HEK293 (cell line): ENCODE data around the gene MEGF6.

Experiments used
- CTCF ChIA-PET: fragments of 350-600 bp; formaldehyde crosslinking; extraction: SDS; loops from one replicate; lab custom pipeline; 2021; ENCODE audit warnings: antibody characterized with exemption; lab: Yijun Ruan, JAX
- POLR2A ChIA-PET: fragments of 300-600 bp; formaldehyde crosslinking; extraction: SDS; loops from one replicate; lab custom pipeline; 2020; ENCODE audit warnings: antibody characterized with exemption, inconsistent platforms; lab: Yijun Ruan, JAX
- H3K27ac ChIP-seq: fragments of 200-500 bp; sonication (Bioruptor generic); 2 replicates; pipeline ENCODE4 v1.5.1; 2014; ENCODE audit warnings: low read depth, low read length, control low read depth, inconsistent platforms; ENCODE audit errors: extremely low read depth
- H3K36me3 ChIP-seq, 2 experiments: fragments of 200-500 bp in 1 of 2; sonication (Bioruptor generic) in 1 of 2; 1 replicate in 1 of 2; 2 replicates in 1 of 2; pipeline ENCODE4 v1.5.1; 2014 to 2017; ENCODE audit warnings: inconsistent platforms in 2 of 2, low read length in 2 of 2; ENCODE audit not compliant: control insufficient read depth in 2 of 2, insufficient read depth in 1 of 2
- H3K4me1 ChIP-seq: fragments of 200-500 bp; sonication (Bioruptor generic); 2 replicates; pipeline ENCODE4 v1.5.1; 2014; ENCODE audit warnings: mild to moderate bottlenecking, low read length, inconsistent platforms; ENCODE audit not compliant: control insufficient read depth, insufficient read depth
- H3K4me3 ChIP-seq: 2 replicates; pipeline ENCODE4 v1.5.1; 2011; ENCODE audit warnings: low read depth, mild to moderate bottlenecking, control low read depth, low read length, moderate library complexity
- H3K9me3 ChIP-seq: fragments of 200-500 bp; sonication (Bioruptor generic); 2 replicates; pipeline ENCODE4 v1.5.1; 2014; ENCODE audit warnings: low read depth, low read length, inconsistent platforms; ENCODE audit not compliant: control insufficient read depth, insufficient read depth
- BCL6B ChIP-seq: fragments of 450-650 bp; formaldehyde crosslinking; IDR thresholded peaks from 2 replicates; pipeline ENCODE4 v1.5.1; 2017; ENCODE audit warnings: missing biosample characterization, missing genetic modification characterization
- EGR2 ChIP-seq: fragments of 450-650 bp; formaldehyde crosslinking; IDR thresholded peaks from 2 replicates; pipeline ENCODE4 v1.5.1; 2016; ENCODE audit warnings: low read depth, missing biosample characterization, missing genetic modification characterization
- HOXA7 ChIP-seq: sonication (generic); formaldehyde crosslinking; IDR thresholded peaks from 2 replicates; pipeline ENCODE4 v1.8.1; 2022; ENCODE audit warnings: missing genetic modification reagents, borderline replicate concordance
- PRDM2 ChIP-seq: fragments of 450-650 bp; formaldehyde crosslinking; IDR thresholded peaks from 2 replicates; pipeline ENCODE4 v1.5.1; 2016; ENCODE audit warnings: missing biosample characterization, missing genetic modification characterization, borderline replicate concordance
- TRIM28 ChIP-seq: IDR thresholded peaks from 2 replicates; pipeline ENCODE4 v1.6.1; 2011; ENCODE audit warnings: low read length, control low read depth, borderline replicate concordance
- ZBTB6 ChIP-seq: fragments of 450-650 bp; formaldehyde crosslinking; IDR thresholded peaks from 2 replicates; pipeline ENCODE4 v1.5.1; 2017; ENCODE audit warnings: missing biosample characterization, missing genetic modification characterization
- ZFP3 ChIP-seq: fragments of 450-650 bp; formaldehyde crosslinking; IDR thresholded peaks from 2 replicates; pipeline ENCODE4 v1.5.1; 2016; ENCODE audit warnings: low read depth, missing biosample characterization, missing genetic modification characterization
- ZNF155 ChIP-seq: fragments of 450-650 bp; formaldehyde crosslinking; IDR thresholded peaks from 2 replicates; pipeline ENCODE4 v1.5.1; 2016; ENCODE audit warnings: missing biosample characterization, missing genetic modification characterization
- ZNF175 ChIP-seq: fragments of 450-650 bp; formaldehyde crosslinking; IDR thresholded peaks from 2 replicates; pipeline ENCODE4 v1.5.1; 2016; ENCODE audit warnings: missing biosample characterization, missing genetic modification characterization
- ZNF18 ChIP-seq: fragments of 450-650 bp; formaldehyde crosslinking; IDR thresholded peaks from 2 replicates; pipeline ENCODE4 v1.5.1; 2016; ENCODE audit warnings: missing biosample characterization, missing genetic modification characterization
- ZNF202 ChIP-seq: fragments of 450-650 bp; formaldehyde crosslinking; IDR thresholded peaks from 2 replicates; pipeline ENCODE4 v1.5.1; 2016; ENCODE audit warnings: missing biosample characterization, missing genetic modification characterization, borderline replicate concordance
- ZNF266 ChIP-seq: fragments of 450-650 bp; formaldehyde crosslinking; IDR thresholded peaks from 2 replicates; pipeline ENCODE4 v1.5.1; 2016; ENCODE audit warnings: missing biosample characterization, missing genetic modification characterization, low read depth
- ZNF280D ChIP-seq: fragments of 450-650 bp; formaldehyde crosslinking; IDR thresholded peaks from 2 replicates; pipeline ENCODE4 v1.5.1; 2016; ENCODE audit warnings: missing biosample characterization, missing genetic modification characterization
- ZNF501 ChIP-seq: fragments of 450-650 bp; formaldehyde crosslinking; IDR thresholded peaks from 2 replicates; pipeline ENCODE4 v1.5.1; 2016; ENCODE audit warnings: missing biosample characterization, missing genetic modification characterization
- ZNF561 ChIP-seq: fragments of 450-650 bp; IDR thresholded peaks from 2 replicates; pipeline ENCODE4 v1.5.1; 2018; ENCODE audit warnings: missing biosample characterization, missing genetic modification characterization, borderline replicate concordance
- ZNF837 ChIP-seq: fragments of 450-650 bp; formaldehyde crosslinking; IDR thresholded peaks from 2 replicates; pipeline ENCODE4 v1.5.1; 2016; ENCODE audit warnings: missing biosample characterization, missing genetic modification characterization

MEGF6 gene

GRCh38 chr1:3440711-3441409 is 170.4 kb downstream of the MEGF6 start:
- ChIA-PET CTCF (interaction anchor here (1.0 to 3.2 kb wide), 3 partner anchors 12 to 178 kb away, joined by 3 to 19 read pairs (median 4); no protein-coding TSS in a partner anchor), POLR2A (no interaction called here)
- Histone ChIP-seq H3K9me3 (no peaks in the 10 kb centered on the region), H3K4me3 (no peak overlapping the region), H3K4me1 (no peaks in the 10 kb centered on the region), H3K27ac (no peak overlapping the region), H3K36me3 (no peaks in the 10 kb centered on the region)
- TF ChIP-seq ZNF266 (tag by site-specific recombination): no peak

- ChIA-PET POLR2A (no interaction called here), CTCF (interaction anchor here (1.0 to 3.2 kb wide), 3 partner anchors 13 to 179 kb away, joined by 3 to 19 read pairs (median 4); no protein-coding TSS in a partner anchor)
- Histone ChIP-seq H3K4me1 (no peaks in the 10 kb centered on the region), H3K36me3 (no peaks in the 10 kb centered on the region), H3K4me3 (no peak overlapping the region), H3K27ac (no peak overlapping the region), H3K9me3 (no peaks in the 10 kb centered on the region)
- TF ChIP-seq ZBTB6 (tag by site-specific recombination): no peak
- no peak for TF ChIP-seq ZNF561 (tag by site-specific recombination)
- TF ChIP-seq ZNF280D (tag by site-specific recombination): no peak
- TF ChIP-seq ZNF501: no peak
- TF ChIP-seq ZNF18: no peak
- no peak for TF ChIP-seq ZNF175 (tag by site-specific recombination)
- TF ChIP-seq HOXA7 (CRISPR knock-in tag): no peak
- no peak for TF ChIP-seq BCL6B (tag by site-specific recombination)
- TF ChIP-seq TRIM28: no peak
- TF ChIP-seq ZFP3 (tag by site-specific recombination): no peak
- no peak for TF ChIP-seq EGR2 (tag by site-specific recombination)
- TF ChIP-seq PRDM2 (tag by site-specific recombination): no peak
- TF ChIP-seq ZNF202 (tag by site-specific recombination): no peak
- no peak for TF ChIP-seq ZNF155
- TF ChIP-seq ZNF837 (tag by site-specific recombination): no peak
Measured at GRCh38 chr1:3440300-3440681, 171.0 kb downstream of the MEGF6 start.
